Measurements from ENCODE around the gene ARHGEF28. TPM values are rescaled to one million over a fixed set of nuclear protein-coding genes. Genes with fewer than 3 reads are reported as not detected.
A peak's percentile ranks its signal among the peaks of the same experiment; 100 is the strongest.

ARHGEF28 gene
- total RNA-seq, 1 experiment from 2014 or later = 0.57 TPM

GRCh38 chr5:73948720-73949119 is 322.7 kb downstream of the ARHGEF28 start:
- no peaks in the 10 kb centered on the region for H3K79me1 ChIP-seq (ENCODE audit: insufficient read depth, low read depth, low read length, poor library complexity, severe bottlenecking)
- H3K27me3 ChIP-seq (ENCODE audit: insufficient read depth, low read length) = no peaks in the 10 kb centered on the region
- H2BK15ac ChIP-seq (ENCODE audit: low read depth, low read length) = no peak overlapping the region
- no peaks in the 10 kb centered on the region for H3K4me1 ChIP-seq (ENCODE audit: insufficient read depth, low read length)
- no peak overlapping the region for H2BK120ac ChIP-seq (ENCODE audit: low read depth, low read length, poor library complexity, severe bottlenecking)
- no peaks in the 10 kb centered on the region for H3K23me2 ChIP-seq (ENCODE audit: insufficient read length, low read depth, low read length, poor library complexity, severe bottlenecking)
- H3K23ac ChIP-seq (ENCODE audit: insufficient read length, low read depth, low read length) = no peak overlapping the region
- H3K9ac ChIP-seq (ENCODE audit: extremely low read depth, insufficient read length, low read length) = no peak overlapping the region
- H3K56ac ChIP-seq (ENCODE audit: insufficient read length, low read depth, low read length) = no peak overlapping the region
- H3K36me3 Mint-ChIP-seq (ENCODE audit: insufficient read depth in 1 of 3, low read depth in 3 of 3) = peaks cover 0 to 4% (median 0%) of the 10 kb centered on the region in 3 experiments; a peak in 1 of 7 replicates
- H3K4me1 Mint-ChIP-seq = no peaks in the 10 kb centered on the region
- H3K9me3 ChIP-seq (ENCODE audit: control insufficient read depth, low read depth, low read length) = no peaks in the 10 kb centered on the region
- no peak overlapping the region for H2BK5ac ChIP-seq (ENCODE audit: insufficient read length, low read length)
- no peak overlapping the region for H3K18ac ChIP-seq (ENCODE audit: insufficient read length, low read depth, low read length)
- no peak overlapping the region for H4K8ac ChIP-seq (replicated peaks; ENCODE audit: insufficient read length, low read depth, low read length)
- H2BK12ac ChIP-seq (ENCODE audit: insufficient read length, low read depth, low read length) = no peak overlapping the region
- no peak overlapping the region for H4K91ac ChIP-seq (ENCODE audit: insufficient read length, low read depth, low read length)
- H3K9me3 Mint-ChIP-seq = peaks cover 4 to 5% of the 10 kb centered on the region in 2 experiments; a peak in 3 of 5 replicates
- no peak for TF ChIP-seq CTCF (conservative IDR thresholded peaks at IDR 0.05)
- H2AFZ ChIP-seq (ENCODE audit: low read length) = no peak overlapping the region
- no peak overlapping the region for H3K4me2 ChIP-seq (ENCODE audit: insufficient read depth, insufficient read length, low read length)
- H3K79me2 ChIP-seq (ENCODE audit: insufficient read depth, low read length) = no peaks in the 10 kb centered on the region
- no peak overlapping the region for H4K5ac ChIP-seq (ENCODE audit: insufficient read length, low read depth, low read length)
- no peak overlapping the region for H2BK20ac ChIP-seq (ENCODE audit: low read depth, low read length, poor library complexity, severe bottlenecking)
- H3T11ph ChIP-seq (ENCODE audit: low read length) = no peak overlapping the region
- H4K20me1 ChIP-seq (ENCODE audit: control insufficient read depth, insufficient read depth, insufficient read length) = no peaks in the 10 kb centered on the region
- H3K27ac Mint-ChIP-seq = peak overlapping the region in 1 of 3 experiments; percentile 56; a peak in 1 of 7 replicates
- H3K4ac ChIP-seq (ENCODE audit: low read depth, low read length) = no peak overlapping the region
- H3K14ac ChIP-seq (ENCODE audit: insufficient read depth, low read length) = no peak overlapping the region
- no peak overlapping the region for H2AK5ac ChIP-seq (ENCODE audit: insufficient read length, low read length)
- no peak overlapping the region for H3K27ac ChIP-seq (ENCODE audit: insufficient read length, low read depth, low read length)
- no peak for DNase-seq
- peaks cover 2% of the 10 kb centered on the region for H3K27me3 Mint-ChIP-seq (ENCODE audit: low read depth)
- no CpG with 5 or more reads among the region's 3 CpGs for WGBS (ENCODE audit: extremely low coverage, insufficient read length, low lambda C conversion rate)
- no peak overlapping the region for H3K4me3 Mint-ChIP-seq
